Measurements from ENCODE around the gene TMEM164.
A peak's percentile ranks its signal among the peaks of the same experiment; 100 is the strongest.

Gene TMEM164

GRCh38 chrX:110219920-110220319 lies 217.0 kb downstream of the TMEM164 start:
- TF ChIP-seq, protein P1, sequence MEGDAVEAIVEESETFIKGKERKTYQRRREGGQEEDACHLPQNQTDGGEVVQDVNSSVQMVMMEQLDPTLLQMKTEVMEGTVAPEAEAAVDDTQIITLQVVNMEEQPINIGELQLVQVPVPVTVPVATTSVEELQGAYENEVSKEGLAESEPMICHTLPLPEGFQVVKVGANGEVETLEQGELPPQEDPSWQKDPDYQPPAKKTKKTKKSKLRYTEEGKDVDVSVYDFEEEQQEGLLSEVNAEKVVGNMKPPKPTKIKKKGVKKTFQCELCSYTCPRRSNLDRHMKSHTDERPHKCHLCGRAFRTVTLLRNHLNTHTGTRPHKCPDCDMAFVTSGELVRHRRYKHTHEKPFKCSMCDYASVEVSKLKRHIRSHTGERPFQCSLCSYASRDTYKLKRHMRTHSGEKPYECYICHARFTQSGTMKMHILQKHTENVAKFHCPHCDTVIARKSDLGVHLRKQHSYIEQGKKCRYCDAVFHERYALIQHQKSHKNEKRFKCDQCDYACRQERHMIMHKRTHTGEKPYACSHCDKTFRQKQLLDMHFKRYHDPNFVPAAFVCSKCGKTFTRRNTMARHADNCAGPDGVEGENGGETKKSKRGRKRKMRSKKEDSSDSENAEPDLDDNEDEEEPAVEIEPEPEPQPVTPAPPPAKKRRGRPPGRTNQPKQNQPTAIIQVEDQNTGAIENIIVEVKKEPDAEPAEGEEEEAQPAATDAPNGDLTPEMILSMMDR (IDR thresholded peaks at IDR 0.05; ENCODE audit: low read depth, low read length), result no peak
- DNase-seq (ENCODE audit: extremely low read depth, low read depth), result no peak

DNA sequence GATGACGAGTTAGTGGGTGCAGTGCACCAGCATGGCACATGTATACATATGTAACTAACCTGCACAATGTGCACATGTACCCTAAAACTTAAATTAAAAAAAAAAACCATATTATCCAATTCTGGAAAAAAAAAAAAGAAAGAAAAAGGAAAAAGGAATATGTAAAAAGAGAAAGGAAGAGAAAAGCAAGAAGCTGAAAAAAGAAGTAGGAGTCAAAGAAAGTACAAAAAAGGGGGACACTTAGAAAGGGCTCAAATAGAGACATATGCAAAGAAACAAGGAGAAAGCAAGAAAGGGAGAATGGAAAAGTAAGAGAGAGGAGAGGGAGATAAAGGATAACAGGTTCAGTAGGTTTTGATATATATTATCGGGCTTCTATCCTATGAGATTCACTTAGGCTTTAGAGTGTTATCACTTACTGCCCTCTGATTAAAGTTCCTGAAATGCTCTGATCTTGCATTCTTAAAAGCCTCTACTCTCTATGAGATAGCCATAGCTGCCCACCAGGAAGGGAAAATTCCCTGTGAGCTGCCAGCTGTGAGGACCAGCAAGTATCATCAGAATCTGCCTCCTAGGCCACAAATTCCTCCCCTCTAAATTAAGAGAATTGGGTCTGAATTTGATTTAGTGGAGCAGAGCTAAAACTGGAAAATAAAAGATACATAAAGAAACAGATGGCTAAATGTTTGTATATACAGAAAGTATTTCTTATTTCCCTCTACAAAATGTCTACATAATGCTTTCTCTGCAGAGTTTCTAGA lies 219.8 kb downstream of the TMEM164 start:
- TF ChIP-seq, protein P1 (IDR thresholded peaks at IDR 0.05; ENCODE audit: low read depth, low read length), result no peak
- no peak for DNase-seq (ENCODE audit: extremely low read depth, low read depth)

DNA sequence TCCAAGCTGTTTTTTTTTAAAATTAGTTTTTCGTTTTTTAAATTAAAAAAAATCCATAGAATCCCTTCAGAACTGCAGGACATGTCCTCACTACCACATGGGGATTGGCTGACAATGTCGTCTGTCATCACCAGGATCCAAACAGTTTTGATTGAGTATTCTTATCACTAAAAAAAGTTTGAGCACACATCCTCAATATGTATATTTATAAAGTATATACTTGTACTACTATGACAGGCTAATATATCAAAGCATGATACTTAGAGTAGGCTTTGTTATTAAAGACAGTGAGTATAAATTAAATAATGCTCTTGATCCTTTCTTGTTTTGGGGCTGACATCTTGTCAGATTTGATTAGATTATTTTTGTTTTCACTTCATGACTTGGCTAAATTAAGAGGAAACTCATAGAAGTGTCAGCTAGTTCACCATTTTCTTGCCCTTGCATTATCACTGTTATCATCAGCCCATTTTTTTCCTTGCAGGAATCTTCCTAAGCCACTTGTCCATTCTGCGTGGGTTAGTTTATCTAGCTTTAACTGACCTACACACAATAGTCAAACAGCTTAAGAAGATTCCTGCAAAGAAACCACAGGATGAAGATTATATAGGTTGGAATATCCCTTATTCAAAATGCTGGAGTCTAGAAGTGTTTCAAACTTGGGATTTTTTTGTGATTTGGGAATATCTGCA lies 222.2 kb downstream of the TMEM164 start:
- DNase-seq (ENCODE audit: extremely low read depth, low read depth), result no peak
- TF ChIP-seq, protein P1 (IDR thresholded peaks at IDR 0.05; ENCODE audit: low read depth, low read length), result no peak

- peak; percentile 42 for DNase-seq (ENCODE audit: extremely low read depth, low read depth)
- TF ChIP-seq, protein P1 (IDR thresholded peaks at IDR 0.05; ENCODE audit: low read depth, low read length), result no peak
These were observed 224.0 kb downstream of the TMEM164 start for GRCh38 chrX:110226931-110227330.

Data from AG09319 (cell line).